GM12892 (cell line): ENCODE results near the gene C10orf67.

ENCODE experiments used
- POLR2A ChIP-seq: IDR thresholded peaks from 2 replicates; pipeline ENCODE4 v1.6.1; 2011; ENCODE audit warnings: low read depth, low read length, control low read depth
- POLR2AphosphoS5 ChIP-seq: IDR thresholded peaks from 2 replicates; pipeline ENCODE4 v1.6.1; 2011; ENCODE audit warnings: low read depth, low read length, control low read depth

GRCh38 chr10:23230582-23230981, 114.0 kb downstream of the C10orf67 start:
- TF ChIP-seq POLR2A (no peak), POLR2AphosphoS5 (no peak)
